HepG2 (cell line): ENCODE data around the gene CCNB1IP1. TPM values are rescaled to one million over a fixed set of nuclear protein-coding genes. Genes with fewer than 3 reads are reported as not detected.

Experiments
- ATF5 ChIP-seq: sonication (generic); formaldehyde crosslinking; IDR thresholded peaks from 2 replicates; pipeline ENCODE4 v1.4.0; 2020; ENCODE audit warnings: mild to moderate bottlenecking, low read depth, missing genetic modification reagents
- ATRX ChIP-seq: sonication (generic); formaldehyde crosslinking; IDR thresholded peaks from 2 replicates; pipeline ENCODE4 v1.4.0; 2020; ENCODE audit warnings: missing genetic modification reagents, borderline replicate concordance
- CAMTA2 ChIP-seq: sonication (generic); formaldehyde crosslinking; IDR thresholded peaks from 2 replicates; pipeline ENCODE4 v1.4.0; 2020; ENCODE audit warnings: mild to moderate bottlenecking, missing genetic modification reagents, borderline replicate concordance
- CENPBD1 ChIP-seq: sonication (generic); formaldehyde crosslinking; IDR thresholded peaks from 2 replicates; pipeline ENCODE4 v1.8.0; 2022; ENCODE audit warnings: missing genetic modification reagents, low read depth, mild to moderate bottlenecking, borderline replicate concordance
- EEA1 ChIP-seq: sonication (generic); formaldehyde crosslinking; IDR thresholded peaks from 2 replicates; pipeline ENCODE4 v1.5.1; 2020; ENCODE audit warnings: mild to moderate bottlenecking, missing genetic modification reagents, borderline replicate concordance
- FOXA1 ChIP-seq, 2 experiments: fragments of 450-650 bp in 1 of 2; sonication (generic) in 1 of 2; formaldehyde crosslinking in 1 of 2; IDR thresholded peaks; 2 replicates each; pipeline versions ENCODE4 v1.4.0 to v1.6.1; 2016 to 2020; ENCODE audit warnings: missing genetic modification reagents in 1 of 2
- GABPA ChIP-seq, 2 experiments: IDR thresholded peaks; 2 replicates each; pipeline ENCODE4 v1.6.1; 2011 to 2016; ENCODE audit warnings: low read depth in 2 of 2, low read length in 1 of 2, missing biosample characterization in 1 of 2, missing genetic modification characterization in 1 of 2
- MEF2D ChIP-seq: sonication (generic); formaldehyde crosslinking; IDR thresholded peaks from 2 replicates; pipeline ENCODE4 v1.5.1; 2020; ENCODE audit warnings: mild to moderate bottlenecking, missing genetic modification reagents
- NCOA2 ChIP-seq: sonication (generic); formaldehyde crosslinking; IDR thresholded peaks from 2 replicates; pipeline ENCODE4 v1.8.0; 2022; ENCODE audit warnings: inconsistent platforms
- PHB2 ChIP-seq: fragments of 450-650 bp; IDR thresholded peaks from 2 replicates; pipeline ENCODE4 v1.6.1; 2018; ENCODE audit not compliant: partially characterized antibody
- RBM39 ChIP-seq: fragments of 200-400 bp; formaldehyde crosslinking; IDR thresholded peaks from one replicate; pipeline ENCODE4 v1.6.1; 2018; ENCODE audit warnings: antibody characterized with exemption, mild to moderate bottlenecking, low read depth, low read length; ENCODE audit not compliant: poor library complexity, severe bottlenecking
- RFXAP ChIP-seq: sonication (generic); formaldehyde crosslinking; IDR thresholded peaks from 2 replicates; pipeline ENCODE4 v1.4.0; 2020; ENCODE audit warnings: missing genetic modification reagents, borderline replicate concordance
- SKI ChIP-seq: fragments of 450-650 bp; IDR thresholded peaks from one replicate; pipeline ENCODE4 v1.6.1; 2018; ENCODE audit warnings: mild to moderate bottlenecking; ENCODE audit not compliant: partially characterized antibody
- SP140L ChIP-seq: sonication (generic); formaldehyde crosslinking; IDR thresholded peaks from 2 replicates; pipeline ENCODE4 v1.4.0; 2020; ENCODE audit warnings: missing genetic modification reagents, borderline replicate concordance
- SRF ChIP-seq: IDR thresholded peaks from 2 replicates; pipeline ENCODE4 v1.6.1; 2011; ENCODE audit warnings: mild to moderate bottlenecking, low read depth, low read length, moderate library complexity
- TCF7L2 ChIP-seq: IDR thresholded peaks from 2 replicates; pipeline ENCODE4 v1.6.1; 2011; ENCODE audit warnings: mild to moderate bottlenecking, low read depth, low read length, moderate library complexity
- TEAD3 ChIP-seq: optimal IDR thresholded peaks from 2 replicates; pipeline ENCODE3; 2016; ENCODE audit warnings: borderline replicate concordance
- ZBTB7B ChIP-seq: sonication (generic); formaldehyde crosslinking; IDR thresholded peaks from 2 replicates; pipeline ENCODE4 v1.4.0; 2020; ENCODE audit warnings: missing genetic modification reagents
- ZFAT ChIP-seq: sonication (generic); formaldehyde crosslinking; conservative IDR thresholded peaks from 2 replicates; pipeline ENCODE4 v1.8.1; 2023; ENCODE audit warnings: missing genetic modification reagents, inconsistent platforms
- ZKSCAN5 ChIP-seq: sonication (generic); formaldehyde crosslinking; IDR thresholded peaks from 2 replicates; pipeline ENCODE4 v1.5.1; 2020; ENCODE audit warnings: mild to moderate bottlenecking, missing genetic modification reagents
- ZNF253 ChIP-seq: sonication (generic); formaldehyde crosslinking; IDR thresholded peaks from 2 replicates; pipeline ENCODE4 v1.8.0; 2022; ENCODE audit warnings: mild to moderate bottlenecking, missing genetic modification reagents, borderline replicate concordance
- ZNF550 ChIP-seq: sonication (generic); formaldehyde crosslinking; IDR thresholded peaks from 2 replicates; pipeline ENCODE4 v1.4.0; 2020; ENCODE audit warnings: mild to moderate bottlenecking, missing genetic modification reagents, borderline replicate concordance
- ZNF564 ChIP-seq: sonication (generic); formaldehyde crosslinking; IDR thresholded peaks from 2 replicates; pipeline ENCODE4 v1.8.1; 2023; ENCODE audit warnings: mild to moderate bottlenecking, missing genetic modification reagents
- ZNF766 ChIP-seq: sonication (generic); formaldehyde crosslinking; IDR thresholded peaks from 2 replicates; pipeline ENCODE4 v1.5.0; 2020; ENCODE audit warnings: missing genetic modification reagents, borderline replicate concordance
- polyA plus RNA-seq, 8 experiments: library from polyadenylated mRNA; depleted of rRNA in 3 of 8; stranded (reverse) in 7 of 8; unstranded in 1 of 8; fragments of >200 nt; fragmentation: Illumina TruSeq in 4 of 8; extraction: Trizol in 4 of 8; gene quantifications; 2 replicates each; pipeline versions ENCODE4 v1.2.1 to v1.2.3, GENCODE V29; 2011 to 2016; ENCODE audit warnings: low read depth in 4 of 8, missing spikeins in 1 of 8, mixed read lengths in 1 of 8; ENCODE audit not compliant: insufficient read depth in 1 of 8
- total RNA-seq, 5 experiments: library from RNA; depleted of rRNA; stranded (reverse); fragments of >200 nt; fragmentation: Illumina TruSeq; extraction: Trizol; gene quantifications; 2 replicates each; pipeline ENCODE4 v1.2.3, GENCODE V29; 2016; ENCODE audit warnings: low read depth in 1 of 5
- TF ChIP-seq, protein P1 (sequence below): fragments of 450-650 bp; IDR thresholded peaks from 2 replicates; pipeline ENCODE4 v1.6.1; 2016
- TF ChIP-seq, protein P2 (sequence below): sonication (generic); formaldehyde crosslinking; IDR thresholded peaks from 2 replicates; pipeline ENCODE4 v1.4.0; 2020; ENCODE audit warnings: mild to moderate bottlenecking, missing genetic modification reagents

Gene CCNB1IP1
- total and polyA plus RNA-seq, 2 of the 13 experiments (the other 11 are each of a cell fraction or from before 2014, with no cell fraction given), result 98.3 to 125 TPM

DNA sequence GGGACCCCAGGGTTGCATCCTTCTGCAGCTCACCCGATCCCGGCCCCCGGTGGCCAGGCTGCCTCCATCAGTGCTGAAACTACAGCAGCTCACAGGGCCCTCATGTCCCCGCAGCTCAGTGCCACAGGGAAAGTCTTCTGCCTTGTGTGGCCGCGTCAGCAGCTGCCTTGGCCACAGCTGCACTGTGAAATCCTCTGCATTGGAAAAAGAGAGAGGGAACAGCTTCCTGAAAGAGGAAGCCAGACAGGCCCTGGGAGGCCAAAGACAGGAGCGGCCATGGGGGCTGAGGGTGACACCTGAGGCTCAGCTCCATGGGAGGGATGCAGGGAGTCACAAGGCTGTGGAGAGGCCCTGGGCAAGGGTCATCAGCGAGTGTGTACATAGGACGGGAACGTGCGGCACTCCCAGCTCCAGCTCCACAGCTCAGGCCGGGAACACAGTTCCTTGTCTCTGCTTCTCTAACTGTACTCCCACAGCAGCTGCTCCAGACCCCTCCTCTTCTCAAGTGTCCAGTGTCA, 43.1 kb upstream of the CCNB1IP1 start (continued):
- TF ChIP-seq RBM39 (no peak), EEA1 (CRISPR knock-in tag) (no peak), CENPBD1 (CRISPR knock-in tag) (no peak), SP140L (CRISPR knock-in tag) (no peak), RFXAP (no peak), NCOA2 (CRISPR knock-in tag) (no peak), SRF (no peak), MEF2D (peak; percentile 62; the same call in 1 of the 2 replicates), ZFAT (CRISPR knock-in tag) (no peak), ATRX (CRISPR knock-in tag) (no peak), ATF5 (CRISPR knock-in tag) (no peak), ZNF253 (CRISPR knock-in tag) (no peak), ZNF550 (no peak), FOXA1 (IDR thresholded peaks at IDR 0.05) (no peak), FOXA1 (CRISPR knock-in tag; IDR thresholded peaks at IDR 0.05) (peak; percentile 92), PHB2 (no peak), SKI (no peak), ZNF766 (CRISPR knock-in tag) (no peak), ZBTB7B (CRISPR knock-in tag) (0 out of 2 replicates have a peak, but pooled peaks have one; percentile 38), TEAD3 (peak; percentile 62), GABPA (IDR thresholded peaks at IDR 0.05; ENCODE audit: low read depth, low read length) (no peak), GABPA (CRISPR knock-in tag; IDR thresholded peaks at IDR 0.05; ENCODE audit: low read depth) (peak; percentile 16; the same call in 1 of the 2 replicates), ZNF564 (CRISPR knock-in tag) (no peak), TCF7L2 (no peak), ZKSCAN5 (CRISPR knock-in tag) (no peak), CAMTA2 (CRISPR knock-in tag) (no peak)
- TF ChIP-seq, protein P1, sequence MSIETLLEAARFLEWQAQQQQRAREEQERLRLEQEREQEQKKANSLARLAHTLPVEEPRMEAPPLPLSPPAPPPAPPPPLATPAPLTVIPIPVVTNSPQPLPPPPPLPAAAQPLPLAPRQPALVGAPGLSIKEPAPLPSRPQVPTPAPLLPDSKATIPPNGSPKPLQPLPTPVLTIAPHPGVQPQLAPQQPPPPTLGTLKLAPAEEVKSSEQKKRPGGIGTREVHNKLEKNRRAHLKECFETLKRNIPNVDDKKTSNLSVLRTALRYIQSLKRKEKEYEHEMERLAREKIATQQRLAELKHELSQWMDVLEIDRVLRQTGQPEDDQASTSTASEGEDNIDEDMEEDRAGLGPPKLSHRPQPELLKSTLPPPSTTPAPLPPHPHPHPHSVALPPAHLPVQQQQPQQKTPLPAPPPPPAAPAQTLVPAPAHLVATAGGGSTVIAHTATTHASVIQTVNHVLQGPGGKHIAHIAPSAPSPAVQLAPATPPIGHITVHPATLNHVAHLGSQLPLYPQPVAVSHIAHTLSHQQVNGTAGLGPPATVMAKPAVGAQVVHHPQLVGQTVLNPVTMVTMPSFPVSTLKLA, result no peak
- TF ChIP-seq, protein P2, sequence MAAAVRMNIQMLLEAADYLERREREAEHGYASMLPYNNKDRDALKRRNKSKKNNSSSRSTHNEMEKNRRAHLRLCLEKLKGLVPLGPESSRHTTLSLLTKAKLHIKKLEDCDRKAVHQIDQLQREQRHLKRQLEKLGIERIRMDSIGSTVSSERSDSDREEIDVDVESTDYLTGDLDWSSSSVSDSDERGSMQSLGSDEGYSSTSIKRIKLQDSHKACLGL (CRISPR knock-in tag), result no peak
